ENCODE measurements around the gene QSOX2.

QSOX2 gene

DNA sequence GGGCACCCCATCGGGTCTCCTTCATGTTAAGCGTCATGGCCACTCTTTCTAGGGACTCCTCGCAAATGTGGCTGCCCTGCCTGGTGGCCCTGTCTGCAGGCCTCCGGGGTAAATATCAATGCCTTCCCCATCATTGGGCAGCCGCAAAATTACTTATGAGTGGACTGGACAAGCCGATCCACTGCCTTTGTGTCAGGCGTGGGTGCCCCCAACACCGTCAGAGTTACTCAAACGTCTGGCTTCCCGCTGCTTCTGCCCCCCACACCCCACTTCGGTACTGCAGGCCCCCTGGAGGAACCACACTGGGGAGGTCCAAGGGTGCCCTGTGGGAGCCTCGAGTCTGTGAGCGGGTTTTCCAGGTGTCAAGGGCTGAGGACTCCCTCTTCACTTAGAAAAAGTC, 44.4 kb downstream of the QSOX2 start:
- no peak for DNase-seq

DNA sequence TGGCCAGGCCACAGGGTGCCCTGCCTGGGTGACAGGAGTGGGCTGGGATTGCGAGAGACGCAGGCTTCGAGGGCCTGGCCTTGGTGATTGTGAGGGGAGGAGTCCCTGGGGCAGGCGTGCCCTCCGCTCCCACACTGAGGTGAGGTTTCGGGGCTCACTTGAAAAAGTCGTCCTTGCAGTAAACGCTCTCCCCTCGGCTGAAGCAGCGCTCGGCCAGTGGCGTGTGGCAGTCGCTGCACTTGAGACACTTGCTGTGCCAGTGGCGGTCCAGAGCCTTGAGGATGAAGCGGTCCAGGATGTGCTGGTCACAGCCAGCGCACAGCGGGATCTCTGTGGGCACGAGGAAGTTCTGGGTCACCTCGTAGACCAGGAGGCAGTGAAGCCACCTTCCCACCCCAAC, 45.2 kb downstream of the QSOX2 start:
- no peak for DNase-seq

DNA sequence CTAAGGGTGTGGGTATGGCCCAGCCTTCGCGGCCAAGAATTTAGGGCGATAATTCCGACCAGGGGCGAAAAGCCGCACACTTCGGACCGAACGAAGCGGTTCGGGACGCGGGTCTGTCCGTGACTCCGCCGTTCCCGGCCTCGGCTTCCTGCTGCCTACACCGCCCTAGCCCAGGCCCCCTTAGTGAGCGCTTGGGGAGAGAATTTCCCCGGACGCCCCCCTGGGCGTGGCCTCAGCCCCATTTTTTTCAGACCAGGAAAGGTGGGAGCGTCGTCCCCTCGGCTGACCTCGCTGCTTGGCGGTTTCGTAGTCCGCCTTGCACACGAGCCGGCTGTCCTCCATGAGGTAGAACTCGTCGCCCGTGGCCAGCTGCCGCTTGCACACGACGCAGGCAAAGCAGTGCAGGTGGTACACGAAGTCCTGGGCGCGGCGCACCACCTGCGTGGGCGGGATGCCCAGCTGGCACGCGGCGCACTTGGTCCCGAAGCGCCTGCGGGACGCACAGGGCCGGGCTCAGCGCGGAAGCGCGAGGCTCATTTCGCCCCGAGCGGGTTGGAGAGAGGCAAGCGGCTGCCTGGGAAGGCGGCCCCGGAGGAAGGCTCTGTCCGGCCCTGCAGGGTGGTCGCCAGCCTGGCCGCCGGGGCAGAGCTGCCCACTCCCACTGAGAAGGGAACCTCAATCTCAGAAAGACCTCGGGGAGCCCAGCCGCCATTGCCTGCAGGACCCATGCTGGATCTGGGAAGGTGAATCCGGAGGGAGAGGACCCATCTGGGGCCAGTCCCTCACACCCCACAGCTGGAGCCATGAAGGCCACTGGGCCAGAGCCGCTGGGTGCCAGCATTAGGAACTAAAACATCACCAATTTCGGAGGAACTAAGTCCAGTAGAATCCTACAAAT, 46.0 kb downstream of the QSOX2 start:
- no peak for DNase-seq

DNA sequence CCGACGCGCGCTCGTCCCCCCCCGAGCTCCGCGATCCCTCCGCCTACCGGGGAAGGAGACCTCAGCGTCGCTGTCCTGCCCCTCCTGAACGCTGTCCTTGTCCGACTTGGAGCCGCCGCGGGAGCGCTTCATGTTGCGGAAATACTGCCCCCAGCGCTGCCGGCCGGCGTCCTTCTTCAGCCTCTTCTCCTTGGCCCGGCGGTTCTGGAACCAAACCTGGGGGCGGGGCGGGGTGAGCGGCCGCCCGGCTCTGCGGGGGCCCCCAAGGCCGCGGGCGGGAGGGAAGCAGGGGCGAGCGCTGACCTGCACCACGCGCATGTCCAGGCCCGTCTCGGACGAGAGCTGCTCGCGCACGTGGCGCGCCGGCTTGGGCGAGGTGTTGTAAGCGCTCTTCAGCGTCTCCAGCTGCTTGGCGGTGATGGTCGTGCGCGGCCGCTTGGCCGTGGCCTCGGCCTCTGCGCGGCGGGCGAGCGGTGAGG, 47.0 kb downstream of the QSOX2 start:
- no peak for DNase-seq

DNA sequence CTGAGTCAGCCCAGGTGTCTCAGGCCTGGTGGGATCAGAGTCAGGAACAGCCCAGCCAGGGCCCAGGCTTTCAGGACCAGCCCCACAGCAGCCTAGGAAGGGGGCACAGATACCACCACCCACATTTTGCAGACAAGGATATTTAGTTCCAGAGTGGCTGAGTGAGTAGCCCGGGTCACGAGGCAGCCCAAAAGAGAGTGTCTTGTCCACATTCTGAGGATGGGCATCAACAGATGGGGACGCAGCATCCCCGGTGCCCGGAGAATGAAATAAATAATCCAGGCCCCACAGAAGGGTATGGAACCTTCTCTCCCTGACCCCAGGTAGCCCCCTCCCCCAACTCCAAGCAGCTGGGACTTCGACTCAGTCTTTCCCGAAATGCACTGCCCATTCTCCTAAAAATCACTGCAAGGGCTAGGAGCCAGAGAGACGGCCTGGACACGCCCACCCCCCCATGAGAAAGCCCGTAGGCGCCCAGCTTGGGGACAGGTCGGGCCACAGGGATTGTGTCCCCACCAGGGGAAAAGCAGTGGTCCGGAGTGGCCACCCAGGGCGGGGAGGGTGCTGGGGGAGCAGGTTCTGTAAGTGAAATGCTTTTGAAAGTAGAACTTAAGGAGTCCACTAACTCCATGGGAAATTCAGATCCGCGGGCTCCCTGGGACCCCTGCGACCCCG, 47.5 kb downstream of the QSOX2 start:
- DNase-seq = no peak

DNA sequence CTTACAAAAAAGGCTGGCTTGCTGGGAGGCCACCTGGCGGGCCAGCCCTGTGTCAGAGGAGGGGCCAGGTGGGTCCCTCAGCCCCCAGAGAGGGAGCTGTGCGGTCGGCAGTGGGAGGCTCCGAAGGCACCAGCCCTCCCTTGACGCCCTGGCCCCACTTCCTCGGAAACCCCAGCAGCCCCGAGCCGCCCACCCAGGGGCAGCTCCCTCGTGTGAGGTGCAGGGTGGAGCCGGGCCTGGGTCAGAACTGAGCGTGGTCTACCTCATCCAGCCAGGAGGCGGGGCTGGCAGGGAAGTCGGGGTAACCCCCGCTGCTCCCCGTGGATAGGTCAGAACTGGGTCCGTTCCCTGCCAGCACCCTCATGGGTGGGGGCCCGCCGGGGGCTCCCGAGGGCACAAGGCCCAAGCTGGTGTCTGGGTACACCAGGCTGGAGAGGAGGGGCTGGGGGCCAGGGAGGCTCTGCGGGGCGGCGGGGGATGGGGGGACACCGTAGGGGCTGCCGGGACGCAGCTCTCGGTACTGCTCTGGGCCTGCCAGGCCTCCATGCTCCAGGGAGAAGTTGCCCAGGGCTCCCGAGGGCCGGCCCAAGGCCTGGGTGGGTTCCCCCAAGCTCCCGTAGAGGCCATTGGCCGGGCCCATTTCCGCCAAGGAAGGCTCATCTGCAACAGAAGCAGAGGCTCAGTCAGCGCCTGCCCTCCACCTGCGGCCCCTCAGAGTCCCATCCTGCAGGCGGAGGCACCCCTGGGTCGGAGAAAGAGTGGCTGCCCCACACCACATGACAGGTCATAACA, 48.3 kb downstream of the QSOX2 start:
- no peak for DNase-seq

DNA sequence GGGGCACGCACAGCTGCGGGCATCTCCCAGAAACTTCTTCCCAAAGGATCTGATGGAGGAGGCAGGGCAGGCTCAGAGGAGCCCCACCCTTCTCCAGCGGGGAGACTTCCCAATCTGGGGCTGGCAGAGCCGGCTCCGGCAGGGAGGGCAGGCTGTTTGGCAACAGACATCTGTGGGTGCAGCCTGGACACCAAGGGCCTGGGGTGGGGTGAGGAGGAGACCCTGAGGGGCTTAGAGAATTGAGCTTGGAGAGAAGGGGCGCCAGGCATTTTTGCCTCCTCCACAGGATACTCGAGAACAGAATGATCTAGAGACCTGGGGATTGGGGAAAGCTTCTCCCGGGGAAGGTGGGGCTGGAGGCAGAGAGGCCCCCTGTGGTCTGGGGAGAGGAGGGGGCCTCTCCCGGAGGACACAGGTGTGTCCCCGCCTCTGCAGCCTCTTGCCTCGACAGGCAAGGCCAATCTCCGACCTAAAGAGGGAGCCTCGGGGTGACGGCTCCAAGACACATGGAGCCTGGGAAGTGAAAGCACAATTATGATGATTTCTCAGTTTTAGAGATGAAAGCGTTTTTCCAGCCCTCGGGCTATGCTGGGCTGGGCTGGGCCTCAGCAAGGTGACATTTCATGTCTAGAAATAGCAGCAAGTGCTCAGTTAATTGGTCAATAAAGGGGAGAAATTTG, 49.1 kb downstream of the QSOX2 start:
- no peak for DNase-seq

DNA sequence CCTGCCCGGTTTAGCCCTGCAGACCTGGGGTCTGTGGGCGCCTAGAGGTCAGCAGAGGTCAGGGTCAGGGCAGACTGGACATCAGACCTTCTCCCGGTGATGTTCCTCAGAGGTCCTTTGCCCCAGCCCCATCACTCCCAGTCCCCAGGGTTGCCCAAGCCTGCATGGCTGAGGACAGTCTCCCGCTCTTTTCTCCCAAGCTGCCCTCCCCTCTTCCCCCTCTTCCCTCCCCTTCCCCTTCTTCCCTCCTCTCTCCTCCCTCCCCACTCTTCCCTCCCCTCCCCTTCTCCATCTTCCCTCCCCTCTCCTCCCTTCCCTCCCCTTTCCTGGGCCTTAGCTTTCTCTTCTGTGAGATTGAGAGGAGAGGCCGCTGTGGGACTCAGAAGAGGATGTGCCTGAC, 51.1 kb downstream of the QSOX2 start:
- DNase-seq = no peak

DNA sequence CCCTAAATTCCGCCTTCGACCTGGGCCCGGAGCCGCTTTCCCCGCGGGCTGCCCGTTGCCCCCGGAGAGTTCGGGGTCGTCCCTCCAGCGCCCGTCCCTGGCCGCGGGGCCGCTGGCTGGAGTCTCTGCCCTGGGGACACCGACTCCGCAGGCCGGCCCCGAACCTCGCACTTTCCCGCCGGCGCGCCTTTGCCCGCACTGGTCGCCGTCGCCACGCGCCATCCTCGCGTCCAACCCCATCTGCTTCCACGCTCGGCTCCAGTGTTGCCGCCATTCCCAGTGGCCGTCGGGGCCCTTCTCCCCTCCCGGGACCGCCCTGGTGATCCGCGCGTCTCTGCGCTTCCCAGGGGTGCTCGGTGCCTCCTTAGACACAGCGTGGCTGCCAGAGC, 51.7 kb downstream of the QSOX2 start:
- DNase-seq = no peak

DNA sequence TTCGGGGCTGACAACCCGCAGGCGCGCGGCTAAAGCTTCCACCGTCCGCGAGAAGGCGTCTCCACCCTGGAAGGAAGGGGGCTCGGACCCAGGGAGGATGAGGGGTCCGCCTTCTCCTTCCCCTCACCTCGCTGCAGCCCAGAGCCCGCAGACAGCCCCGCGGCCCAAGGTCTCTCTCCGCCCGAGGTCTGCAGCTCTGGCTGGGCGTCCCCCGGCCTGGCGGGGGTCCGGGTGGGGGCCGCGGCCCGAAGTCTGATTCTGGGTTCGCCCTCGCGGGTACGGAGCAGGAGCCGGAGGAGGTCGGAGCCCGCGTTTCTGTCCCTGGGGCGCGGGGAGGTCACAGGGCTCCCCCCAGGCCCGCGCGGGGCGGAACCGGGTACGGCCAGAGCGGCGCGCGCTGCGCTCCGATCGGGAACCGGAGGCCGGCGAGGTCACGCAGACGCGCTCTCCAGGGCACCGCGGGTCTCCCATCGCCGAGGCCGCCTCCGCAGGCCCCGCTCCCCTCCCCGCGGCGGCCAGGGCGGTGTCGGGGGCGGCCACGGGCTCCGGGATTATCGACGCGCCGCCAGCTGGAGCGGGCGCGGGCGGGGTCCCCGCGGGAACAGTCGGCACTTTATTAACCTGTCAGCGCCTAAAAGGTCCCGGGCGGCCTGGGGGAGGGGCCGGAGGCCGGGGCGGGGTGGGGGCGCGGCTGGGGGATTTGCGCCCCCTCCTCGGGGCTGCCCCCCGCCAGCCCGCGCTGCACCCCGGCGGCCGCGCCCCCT, 52.3 kb downstream of the QSOX2 start:
- DNase-seq = no peak

DNA sequence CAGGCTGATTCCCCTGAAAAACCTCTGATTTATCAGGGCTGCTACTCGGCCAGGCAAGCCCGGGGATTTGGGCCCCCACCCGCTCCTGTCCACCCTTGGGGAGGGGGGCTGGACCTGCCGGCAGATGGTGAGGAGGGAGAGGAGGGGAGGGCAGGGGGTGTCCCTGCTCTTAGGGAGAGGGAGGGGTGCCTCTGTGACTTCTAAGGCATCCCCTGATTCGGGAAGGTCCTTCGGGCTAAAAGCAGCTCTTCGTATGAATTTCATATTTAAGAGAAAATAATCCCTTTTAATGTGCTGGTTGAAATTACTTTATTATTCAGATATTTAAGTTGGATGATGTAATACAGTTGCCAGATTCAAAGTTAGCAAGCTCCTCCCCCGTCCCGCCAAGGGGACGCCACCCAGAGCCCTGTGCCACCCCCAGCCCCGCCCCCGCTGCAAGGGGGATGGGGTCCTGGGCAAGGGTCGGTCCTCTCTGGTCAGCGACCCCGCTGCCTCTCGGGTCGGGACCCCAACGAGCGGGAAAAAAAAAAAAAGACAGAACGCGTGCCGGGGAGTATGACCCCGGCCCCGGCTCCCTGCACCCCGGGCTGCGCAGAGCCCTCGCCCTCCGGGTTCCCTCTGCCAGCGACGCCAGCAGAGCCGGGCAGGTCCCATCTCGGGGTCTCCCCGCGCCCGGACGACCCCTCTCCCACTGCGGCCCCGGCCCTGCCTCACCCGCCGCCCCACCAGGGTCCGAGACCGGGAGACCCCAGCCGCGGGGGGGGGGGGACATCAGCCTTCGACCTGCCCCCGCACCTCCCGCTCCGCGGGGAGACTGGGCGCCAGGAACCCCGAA, 53.1 kb downstream of the QSOX2 start:
- DNase-seq = no peak

DNA sequence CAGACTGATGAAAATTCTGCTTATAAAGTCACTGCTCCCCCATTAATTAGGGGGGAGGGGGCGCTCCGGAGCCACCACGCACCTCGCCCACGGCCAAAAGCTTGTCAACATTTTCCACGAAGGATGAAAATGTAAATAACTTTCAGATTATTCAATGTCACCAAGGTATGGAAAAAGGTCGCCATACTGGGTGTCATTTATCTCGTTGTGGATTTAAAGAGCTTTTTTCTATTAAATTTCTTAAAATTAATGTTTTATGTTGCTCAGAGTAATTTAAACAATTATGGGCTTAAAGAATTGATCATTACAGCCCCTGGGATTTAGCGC, 53.7 kb downstream of the QSOX2 start:
- no peak for DNase-seq

DNA sequence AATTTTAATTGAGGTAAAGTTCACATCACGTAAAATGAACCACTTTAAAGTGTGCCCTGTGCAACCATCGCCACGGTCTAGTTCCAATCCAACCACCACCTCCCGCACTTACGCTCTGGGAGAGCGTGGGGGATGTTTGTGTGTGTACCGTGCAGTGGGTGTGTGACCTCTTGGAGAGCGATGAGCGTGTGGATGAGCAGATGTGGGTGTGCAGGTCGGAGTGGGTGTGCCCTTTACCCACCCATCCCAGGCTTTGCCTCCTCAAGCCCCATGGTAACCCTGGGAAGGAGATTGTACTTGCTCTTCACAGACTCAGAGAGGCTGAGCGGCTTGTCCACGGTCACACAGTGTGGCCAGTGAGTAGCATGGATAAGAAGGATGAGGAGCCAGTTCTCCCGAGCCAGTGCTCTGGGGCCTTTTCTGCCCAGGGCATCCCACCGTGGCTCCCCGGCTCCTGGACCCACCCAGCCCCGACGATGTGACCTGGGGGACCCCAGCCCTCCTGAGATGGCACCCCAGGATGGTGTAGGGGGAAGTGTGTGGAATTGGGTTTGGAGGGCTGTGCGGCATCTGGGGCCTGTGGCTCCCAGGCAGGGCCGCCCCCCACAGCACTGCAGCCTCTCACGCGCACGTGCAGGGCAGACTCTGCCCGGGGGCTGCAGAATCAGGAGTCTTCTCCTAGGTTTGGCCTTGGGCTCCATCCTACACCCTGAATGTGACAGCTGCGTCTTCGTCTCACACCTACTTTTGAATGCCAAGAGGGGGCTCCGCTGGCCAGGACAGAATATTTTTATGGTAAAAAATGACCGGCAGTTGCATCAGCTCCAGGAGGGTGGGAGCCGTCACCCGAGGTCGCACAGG, 54.3 kb downstream of the QSOX2 start:
- no peak for DNase-seq

DNA sequence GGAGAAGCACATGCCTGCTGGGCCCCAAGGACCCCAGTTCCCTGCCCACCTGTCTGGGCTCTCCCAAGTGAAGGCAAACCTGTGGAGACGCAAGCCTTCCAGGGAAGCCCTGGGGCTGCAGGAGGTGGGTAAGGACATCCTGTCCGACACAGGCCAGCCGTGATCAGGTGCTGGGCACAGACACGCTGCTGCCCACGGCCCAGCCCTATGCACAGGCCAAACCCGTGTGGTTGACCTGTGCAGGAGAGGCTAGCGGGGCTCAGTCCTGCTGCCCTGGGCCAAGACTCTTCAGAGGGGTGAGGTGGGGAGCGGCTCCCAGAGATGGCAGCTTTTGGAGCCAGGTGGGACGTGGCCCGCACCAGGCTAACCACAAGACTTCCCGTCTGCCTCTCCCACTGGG, 55.0 kb downstream of the QSOX2 start:
- no peak for DNase-seq

DNA sequence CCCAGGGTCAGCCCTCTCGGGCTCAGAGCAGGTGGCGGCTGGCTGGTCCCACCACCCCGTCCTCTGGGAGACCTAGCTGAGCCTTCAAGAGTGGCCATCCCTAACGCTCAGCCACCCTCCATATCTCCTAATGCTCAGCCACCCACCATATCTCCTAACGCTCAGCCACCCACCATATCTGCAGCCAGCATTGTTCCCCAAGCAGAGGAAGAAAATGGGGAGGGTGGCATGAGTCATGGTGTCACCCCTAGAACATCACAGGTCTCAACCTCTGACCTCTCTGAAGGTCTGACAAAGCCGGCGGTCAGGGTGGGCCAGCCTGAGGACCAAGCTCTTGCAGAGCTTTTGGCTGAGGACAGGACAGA, 55.4 kb downstream of the QSOX2 start:
- DNase-seq = no peak

DNA sequence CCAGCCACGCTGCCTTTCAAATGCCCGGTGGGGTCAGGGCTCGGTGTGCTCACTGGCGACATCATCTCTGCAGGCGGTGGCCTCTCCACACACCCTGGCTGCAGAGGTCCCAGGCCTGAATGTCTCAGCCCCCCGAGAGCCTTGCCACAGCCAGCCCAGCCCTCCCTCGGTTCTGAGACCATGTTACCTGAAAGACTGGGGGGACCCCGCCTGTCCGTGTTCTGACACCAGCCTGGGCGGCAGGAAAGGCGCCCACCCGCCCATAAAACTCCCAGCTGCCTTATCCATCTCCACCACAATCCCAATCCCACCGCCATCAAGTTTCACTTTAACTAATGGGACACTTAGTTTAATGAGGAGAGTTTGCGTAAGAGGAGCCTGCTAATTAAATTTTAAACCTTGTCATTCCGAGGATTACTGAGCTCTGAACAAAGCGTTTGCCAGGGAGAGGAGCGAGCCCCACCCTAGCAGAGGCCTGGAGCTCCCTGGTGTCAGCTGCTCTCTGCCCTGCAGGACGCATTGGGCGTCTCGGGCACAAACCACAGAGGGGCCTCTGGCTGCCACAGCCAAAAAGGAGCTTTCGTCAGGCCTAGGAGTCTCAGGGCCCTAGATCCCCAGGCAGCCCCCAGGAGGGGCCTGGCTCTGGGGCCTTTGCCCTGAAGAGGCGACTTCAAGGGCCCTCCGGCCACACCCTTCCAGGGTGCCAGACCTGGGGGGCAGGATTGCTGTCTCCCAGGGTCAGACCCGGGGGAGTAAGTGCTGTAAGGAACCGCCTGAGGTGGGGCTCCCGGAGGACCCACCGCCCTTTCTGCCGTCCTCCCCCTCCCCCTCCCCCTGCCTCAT, 56.0 kb downstream of the QSOX2 start:
- no peak for DNase-seq

DNA sequence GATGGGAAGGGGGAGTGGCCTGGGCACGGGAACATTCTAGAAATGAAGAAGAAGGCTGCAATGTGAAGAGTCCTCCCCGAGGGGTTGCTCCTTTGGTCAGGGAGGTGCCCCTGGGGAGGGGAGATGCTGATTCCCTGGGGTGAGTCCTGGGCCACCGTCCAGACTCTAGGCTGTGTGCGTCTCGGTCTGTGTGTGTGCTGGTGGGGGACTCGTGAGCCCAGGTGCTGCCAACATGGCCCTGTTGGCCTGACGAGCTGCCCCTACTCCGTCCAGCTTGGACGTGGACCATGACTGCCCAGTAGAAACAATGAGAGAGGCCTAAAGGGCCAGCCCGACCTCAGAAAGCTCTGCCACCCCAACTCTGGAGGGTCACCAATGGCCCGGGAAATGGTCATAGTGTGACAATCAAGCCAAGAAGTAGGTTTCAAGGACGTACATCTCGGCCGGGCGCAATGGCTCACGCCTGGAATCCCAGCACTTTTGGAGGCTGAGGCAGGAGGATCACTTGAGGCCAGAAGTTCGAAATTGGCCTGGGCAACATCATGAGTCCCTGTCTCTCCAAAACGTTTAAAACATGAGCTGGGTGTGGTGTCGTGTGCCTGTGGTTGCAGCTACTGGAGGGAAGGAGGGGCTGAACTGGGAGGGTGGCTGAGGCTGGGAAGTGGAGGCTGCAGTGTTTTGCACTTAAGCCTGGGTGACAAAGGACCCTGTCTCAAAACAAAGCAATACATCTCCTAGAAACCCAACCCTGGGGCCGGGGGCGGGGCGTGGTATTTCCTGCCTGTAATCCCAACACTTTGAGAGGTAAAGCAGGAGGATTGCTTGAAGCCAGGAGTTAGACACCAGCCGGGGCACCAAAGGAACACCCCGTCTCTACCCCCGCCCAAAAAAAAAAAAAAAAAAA, 57.7 kb downstream of the QSOX2 start:
- no peak for DNase-seq

DNA sequence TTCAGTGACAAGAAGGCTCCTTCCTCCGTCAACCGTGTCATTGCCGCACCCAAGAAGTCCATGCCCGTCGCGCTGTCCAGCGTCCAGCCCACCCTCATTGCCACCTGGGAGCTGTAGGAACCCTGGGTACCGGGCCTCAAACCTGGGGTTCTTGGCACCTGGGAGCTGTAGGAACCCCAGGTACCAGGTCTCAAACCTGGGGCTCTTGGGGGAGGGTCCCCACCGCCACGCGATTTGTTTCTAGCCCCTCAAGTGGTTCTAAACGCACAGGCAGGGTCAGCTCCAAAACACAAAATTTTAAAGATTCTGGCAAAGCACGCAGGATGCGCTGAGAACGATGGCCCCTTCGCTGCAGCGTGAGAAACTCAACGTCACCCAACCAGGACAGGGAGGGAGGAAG, 58.4 kb downstream of the QSOX2 start:
- DNase-seq = no peak
